ENCODE results near the gene TMEM143. TPM values are rescaled to one million over a fixed set of nuclear protein-coding genes. Genes with fewer than 3 reads are reported as not detected.
A peak's percentile ranks its signal among the peaks of the same experiment; 100 is the strongest.

Gene TMEM143
- total and polyA plus RNA-seq, 2 donors (not counting 3 experiments of a cell fraction or from before 2014, with no cell fraction given): 5.4 to 7.3 TPM

- peaks cover 10% of the 10 kb centered on the region for H3K4me1 ChIP-seq (ENCODE audit: control insufficient read depth, extremely low read depth, insufficient read depth, low read length)
- no peak for FAIRE-seq
- TF ChIP-seq CTCF (IDR thresholded peaks at IDR 0.05; ENCODE audit: extremely low read depth in 1 of 2, insufficient read depth in 1 of 2, low read depth in 1 of 2, low read length in 2 of 2) (no peak), MAX (IDR thresholded peaks at IDR 0.05; ENCODE audit: insufficient read depth, insufficient read length) (no peak), POLR2AphosphoS5 (IDR thresholded peaks at IDR 0.05; ENCODE audit: insufficient read depth, low read depth, low read length) (no peak), POLR2A (IDR thresholded peaks at IDR 0.05; ENCODE audit: low read depth, low read length) (no peak), GATA2 (IDR thresholded peaks at IDR 0.05; ENCODE audit: insufficient read depth, insufficient read length, low read depth, low read length) (no peak), FOS (IDR thresholded peaks at IDR 0.05; ENCODE audit: borderline replicate concordance, insufficient read depth, low read length) (no peak), MYC (IDR thresholded peaks at IDR 0.05; ENCODE audit: low read depth, low read length) (no peak), EZH2 (IDR thresholded peaks at IDR 0.05; ENCODE audit: borderline replicate concordance, low read depth, low read length, severe bottlenecking) (no peak), JUN (IDR thresholded peaks at IDR 0.05; ENCODE audit: borderline replicate concordance, insufficient read depth, insufficient read length, low read depth) (no peak)
- no peak overlapping the region for H3K27ac ChIP-seq (ENCODE audit: insufficient read depth, low read depth, low read length)
- CTCF ChIA-PET: no interaction called here
- BruUV-seq (replicated peaks): no TSS peak
- no peaks in the 10 kb centered on the region for H3K9me1 ChIP-seq (replicated peaks; ENCODE audit: control insufficient read depth, extremely low read depth, insufficient read depth, low read length)
- no peaks in the 10 kb centered on the region for H3K36me3 ChIP-seq (ENCODE audit: control insufficient read depth in 2 of 2, extremely low read depth in 1 of 2, insufficient read depth in 2 of 2, low read length in 2 of 2)
- peak overlapping the region; percentile 58 for H2AFZ ChIP-seq (ENCODE audit: low read depth, low read length)
- dilution Hi-C loops (cut with MboI; ENCODE audit: extremely low pct_ligation_motif_present, low sequenced_read_pairs): no loop called here
- DNase-seq (ENCODE audit: low read depth, low spot score): no peak
- H3K9me3 ChIP-seq (replicated peaks; ENCODE audit: control insufficient read depth, insufficient read depth, low read length): no peaks in the 10 kb centered on the region
- H3K9ac ChIP-seq (replicated peaks; ENCODE audit: extremely low read depth, insufficient read depth, low read length): peak overlapping the region; percentile 14
- peaks cover 21 to 29% of the 10 kb centered on the region in 2 experiments for H3K27me3 ChIP-seq (ENCODE audit: control insufficient read depth in 2 of 2, insufficient read depth in 2 of 2, low read length in 2 of 2)
- no peaks in the 10 kb centered on the region for H3K79me2 ChIP-seq (ENCODE audit: control insufficient read depth, insufficient read depth, low read length)
- H4K20me1 ChIP-seq (replicated peaks; ENCODE audit: control insufficient read depth, extremely low read depth, insufficient read depth, low read length): no peaks in the 10 kb centered on the region
- H3K4me2 ChIP-seq (ENCODE audit: insufficient read depth, low read length): peak overlapping the region; percentile 36
- POLR2A ChIA-PET: no interaction called here
- intact Hi-C loops (cut with micrococcal nuclease): loop anchor here (2.0 to 5.0 kb wide), 3 partner anchors 17 to 84 kb away; partner anchors contain the start of gene GRWD1
- peak overlapping the region; percentile 29 to 38 (median 32) for H3K4me3 ChIP-seq (replicated peaks in 1 of 3; ENCODE audit: insufficient read depth in 1 of 3, low read depth in 1 of 3, low read length in 3 of 3)
Observed at GRCh38 chr19:48398102-48398374, 34.3 kb upstream of the TMEM143 start.
